Fibroblast of villous mesenchyme (primary cell): ENCODE results near the gene VAMP1. TPM values are rescaled to one million over a fixed set of nuclear protein-coding genes. Genes with fewer than 3 reads are reported as not detected.
"Not testable (repeated sequence)": the region's sequence is repeated elsewhere in the genome, so short reads cannot be mapped to it uniquely, and the experiment has no call there.

Experiments used
- DNase-seq: peaks from one replicate; pipeline ENCODE4 v3.0.0-alpha.2; 2010; ENCODE audit warnings: low read depth
- H3K4me3 ChIP-seq: 2 replicates; pipeline ENCODE4 v1.5.1; 2011; ENCODE audit warnings: low read depth, mild to moderate bottlenecking, low read length
- CTCF ChIP-seq: IDR thresholded peaks from 2 replicates; pipeline ENCODE4 v1.5.1; 2012; ENCODE audit warnings: low read depth, mild to moderate bottlenecking, low read length; ENCODE audit not compliant: insufficient read depth
- total RNA-seq: library from RNA; depleted of rRNA; stranded (reverse); fragments of >200 nt; gene quantifications from 2 replicates; pipeline ENCODE4 v1.2.3, GENCODE V29; 2012

Gene VAMP1
- total RNA-seq, 1 donor, result 13.4 TPM

GRCh38 chr12:6435961-6436715 lies 34.3 kb downstream of the VAMP1 start:
- no peak for DNase-seq
- TF ChIP-seq CTCF, result no peak
- no peak overlapping the region for H3K4me3 ChIP-seq

- no peak for TF ChIP-seq CTCF
- no peak overlapping the region for H3K4me3 ChIP-seq
- peak; percentile 50 for DNase-seq
Measured at GRCh38 chr12:6434205-6435140, 36.0 kb downstream of the VAMP1 start.

- H3K4me3 ChIP-seq, result no peak overlapping the region
- no peak for DNase-seq
- no peak for TF ChIP-seq CTCF
Measured at GRCh38 chr12:6432991-6433390, 37.5 kb downstream of the VAMP1 start.

GRCh38 chr12:6430124-6430989 lies 40.1 kb downstream of the VAMP1 start:
- no peak for TF ChIP-seq CTCF
- peak; percentile 99 for DNase-seq
- peak overlapping the region; percentile 36 for H3K4me3 ChIP-seq

GRCh38 chr12:6428326-6428725 lies 42.2 kb downstream of the VAMP1 start:
- DNase-seq, result no peak
- no peak overlapping the region for H3K4me3 ChIP-seq
- no peak for TF ChIP-seq CTCF

- DNase-seq, H3K4me3 ChIP-seq: not testable (repeated sequence)
Measured at GRCh38 chr12:6427796-6428195, 42.7 kb downstream of the VAMP1 start.
